ENCODE results near the gene KIAA0040. TPM values are rescaled to one million over a fixed set of nuclear protein-coding genes. Genes with fewer than 3 reads are reported as not detected.
A peak's percentile ranks its signal among the peaks of the same experiment; 100 is the strongest.

The KIAA0040 gene
- total RNA-seq, 1 experiment from 2014 or later: 32.4 TPM

DNA sequence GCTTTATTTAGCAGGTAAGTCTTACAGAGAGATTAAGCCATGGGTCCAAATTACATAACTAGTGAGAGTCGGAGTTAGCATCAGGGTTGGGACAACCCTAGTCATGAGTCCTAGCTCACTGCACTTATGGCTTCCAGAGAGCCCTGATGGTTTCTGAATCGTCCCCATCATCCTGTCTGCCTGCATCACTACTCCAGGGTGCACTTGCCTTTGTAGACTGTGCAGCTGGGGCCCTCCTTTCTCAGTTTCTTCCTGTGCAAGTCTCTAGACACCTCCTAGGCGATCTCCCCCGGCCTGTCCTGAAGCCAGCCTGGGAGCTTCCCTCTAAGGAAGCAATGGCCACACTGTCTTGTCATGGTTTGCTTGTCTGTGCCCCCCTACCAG is 37.1 kb downstream of the KIAA0040 start (continued):
- TF ChIP-seq, protein P1, sequence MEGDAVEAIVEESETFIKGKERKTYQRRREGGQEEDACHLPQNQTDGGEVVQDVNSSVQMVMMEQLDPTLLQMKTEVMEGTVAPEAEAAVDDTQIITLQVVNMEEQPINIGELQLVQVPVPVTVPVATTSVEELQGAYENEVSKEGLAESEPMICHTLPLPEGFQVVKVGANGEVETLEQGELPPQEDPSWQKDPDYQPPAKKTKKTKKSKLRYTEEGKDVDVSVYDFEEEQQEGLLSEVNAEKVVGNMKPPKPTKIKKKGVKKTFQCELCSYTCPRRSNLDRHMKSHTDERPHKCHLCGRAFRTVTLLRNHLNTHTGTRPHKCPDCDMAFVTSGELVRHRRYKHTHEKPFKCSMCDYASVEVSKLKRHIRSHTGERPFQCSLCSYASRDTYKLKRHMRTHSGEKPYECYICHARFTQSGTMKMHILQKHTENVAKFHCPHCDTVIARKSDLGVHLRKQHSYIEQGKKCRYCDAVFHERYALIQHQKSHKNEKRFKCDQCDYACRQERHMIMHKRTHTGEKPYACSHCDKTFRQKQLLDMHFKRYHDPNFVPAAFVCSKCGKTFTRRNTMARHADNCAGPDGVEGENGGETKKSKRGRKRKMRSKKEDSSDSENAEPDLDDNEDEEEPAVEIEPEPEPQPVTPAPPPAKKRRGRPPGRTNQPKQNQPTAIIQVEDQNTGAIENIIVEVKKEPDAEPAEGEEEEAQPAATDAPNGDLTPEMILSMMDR (IDR thresholded peaks at IDR 0.05 in 2 of 3, conservative IDR thresholded peaks at IDR 0.05 in 1 of 3; ENCODE audit: borderline replicate concordance in 1 of 3, insufficient read depth in 1 of 3, low read depth in 2 of 3, low read length in 2 of 3): no peak
- no peak for TF ChIP-seq SP1 (IDR thresholded peaks at IDR 0.05; ENCODE audit: low read depth)

DNA sequence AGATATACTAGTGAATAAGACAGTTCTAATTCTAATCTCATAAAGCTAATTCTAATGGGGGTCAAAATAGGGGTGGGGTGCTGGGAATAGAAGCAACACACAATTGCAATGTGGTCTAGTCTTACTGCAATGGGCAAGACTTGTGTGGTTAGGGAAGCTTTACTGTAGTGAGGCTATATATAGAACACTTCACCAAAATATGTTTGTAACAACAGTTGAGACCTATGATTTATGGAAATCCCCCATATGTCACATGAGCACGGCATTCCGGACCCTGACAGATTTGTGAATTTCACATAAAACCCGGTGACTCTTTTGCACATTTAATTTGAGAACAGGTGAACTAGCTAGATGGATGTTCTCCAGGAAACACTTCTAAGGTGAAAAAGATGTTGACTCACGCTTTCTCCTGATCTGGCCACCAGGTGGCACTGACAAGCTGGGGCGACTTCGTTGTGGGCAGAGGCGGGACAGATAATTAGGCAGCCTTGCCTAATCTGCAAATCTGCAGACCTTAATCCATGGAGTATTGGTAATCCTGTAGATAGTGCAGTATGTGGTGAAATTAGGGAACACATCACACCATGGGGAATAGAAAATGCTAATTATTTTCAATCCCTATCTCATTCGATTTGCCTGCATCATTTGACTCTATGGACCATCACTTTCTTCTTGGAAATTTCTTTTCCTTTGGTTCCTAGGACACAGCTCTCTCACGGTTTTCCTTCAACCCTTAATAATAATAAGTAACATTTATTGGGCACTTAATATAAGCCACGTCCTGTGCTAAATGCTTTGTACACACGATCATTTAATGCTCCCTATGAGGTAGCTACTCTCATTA is 37.7 kb downstream of the KIAA0040 start:
- ChIA-PET RAD21 (ENCODE audit: low non-redundant PET in 1 of 2, low total read pairs in 2 of 2, uncharacterized antibody in 2 of 2, unreplicated experiment in 2 of 2) (interaction anchor here (1.3 to 2.2 kb wide), 4 partner anchors 9 to 166 kb away, joined by 4 to 15 read pairs (median 8); no protein-coding TSS in a partner anchor), POLR2A (interaction anchor here (1.3 kb wide), 2 partner anchors 15 to 125 kb away, joined by 3 to 4 read pairs; no protein-coding TSS in a partner anchor), CTCF (interaction anchor here (0.6 to 6.0 kb wide), 28 partner anchors 9 to 1692 kb away, joined by 3 to 140 read pairs (median 4); no protein-coding TSS in a partner anchor)
- TF ChIP-seq JUND (IDR thresholded peaks at IDR 0.05) (no peak), RAD21 (IDR thresholded peaks at IDR 0.05; ENCODE audit: low read depth) (peak; percentile 97)
- TF ChIP-seq, protein P1 (IDR thresholded peaks at IDR 0.05 in 2 of 3, conservative IDR thresholded peaks at IDR 0.05 in 1 of 3; ENCODE audit: borderline replicate concordance in 1 of 3, insufficient read depth in 1 of 3, low read depth in 2 of 3, low read length in 2 of 3): peak; percentile 83 to 95 (median 93)
- peaks cover 0 to 15% of the 10 kb centered on the region in 2 experiments; a peak in 2 of 4 replicates for H3K4me1 ChIP-seq (ENCODE audit: control insufficient read depth in 1 of 2, insufficient read depth in 2 of 2, low read length in 2 of 2)
- H3K4me2 ChIP-seq (ENCODE audit: low read length): no peak overlapping the region
- ATAC-seq: peak; percentile 65
- no peak overlapping the region for H3K27ac ChIP-seq (ENCODE audit: low read depth, low read length)
- peaks cover 4 to 5% of the 10 kb centered on the region in 2 experiments; a peak in 2 of 4 replicates for H3K36me3 ChIP-seq (ENCODE audit: control insufficient read depth in 1 of 2, insufficient read depth in 2 of 2, low read length in 2 of 2)
- H2AFZ ChIP-seq (ENCODE audit: low read depth, low read length, poor library complexity, severe bottlenecking): no peak overlapping the region
- BruUV-seq (replicated peaks): no TSS peak
- intact Hi-C loops (cut with micrococcal nuclease): loop anchor here (1.0 to 5.0 kb wide), 7 partner anchors 66 to 1537 kb away; partner anchors contain the start of gene TNR
- H3K79me2 ChIP-seq (ENCODE audit: insufficient read depth, low read length): no peaks in the 10 kb centered on the region
- H3K9me2 ChIP-seq (ENCODE audit: insufficient read depth): no peaks in the 10 kb centered on the region
- no peak overlapping the region for H3K9ac ChIP-seq (ENCODE audit: low read length)
- no peak overlapping the region for H3K4me3 ChIP-seq (replicated peaks in 1 of 2; ENCODE audit: low read depth in 1 of 2, low read length in 2 of 2)
- H3K27me3 ChIP-seq (ENCODE audit: insufficient read depth, low read length): peaks cover 9% of the 10 kb centered on the region
- no peaks in the 10 kb centered on the region for H4K20me1 ChIP-seq (ENCODE audit: insufficient read depth)
- H3K9me3 ChIP-seq (ENCODE audit: control insufficient read depth in 1 of 2, insufficient read depth in 1 of 2, low read depth in 1 of 2, low read length in 2 of 2): no peaks in the 10 kb centered on the region
- peak; percentile 56 for DNase-seq (ENCODE audit: low read depth, low spot score)

All from HCT116 (cell line).